ENCODE results near the gene SMU1.
A peak's percentile ranks its signal among the peaks of the same experiment; 100 is the strongest.

Gene SMU1

DNA sequence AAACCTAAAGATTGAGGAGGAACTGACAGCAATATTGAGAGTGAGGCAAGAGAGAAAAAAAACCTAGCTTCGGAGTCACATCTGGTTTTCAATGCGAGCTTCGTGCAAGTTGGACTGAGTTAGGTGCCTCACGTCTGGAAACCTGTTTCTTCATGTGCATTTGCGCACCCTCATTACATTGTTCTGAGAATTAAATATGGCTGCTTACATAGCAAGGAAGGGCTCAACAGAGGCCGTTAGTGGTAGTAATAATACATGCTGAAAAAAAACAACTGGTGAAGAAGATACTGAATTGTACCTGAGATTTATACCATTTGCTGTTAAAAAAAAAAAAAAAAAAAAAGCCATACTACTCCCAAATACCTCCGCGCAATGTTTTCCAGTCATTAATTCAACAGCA lies 32.8 kb downstream of the SMU1 start:
- no peak for DNase-seq

- no peak for DNase-seq
Measured at GRCh38 chr9:33042473-33042872, 34.0 kb downstream of the SMU1 start.

GRCh38 chr9:33041432-33042188 lies 34.9 kb downstream of the SMU1 start:
- DNase-seq, result no peak

DNA sequence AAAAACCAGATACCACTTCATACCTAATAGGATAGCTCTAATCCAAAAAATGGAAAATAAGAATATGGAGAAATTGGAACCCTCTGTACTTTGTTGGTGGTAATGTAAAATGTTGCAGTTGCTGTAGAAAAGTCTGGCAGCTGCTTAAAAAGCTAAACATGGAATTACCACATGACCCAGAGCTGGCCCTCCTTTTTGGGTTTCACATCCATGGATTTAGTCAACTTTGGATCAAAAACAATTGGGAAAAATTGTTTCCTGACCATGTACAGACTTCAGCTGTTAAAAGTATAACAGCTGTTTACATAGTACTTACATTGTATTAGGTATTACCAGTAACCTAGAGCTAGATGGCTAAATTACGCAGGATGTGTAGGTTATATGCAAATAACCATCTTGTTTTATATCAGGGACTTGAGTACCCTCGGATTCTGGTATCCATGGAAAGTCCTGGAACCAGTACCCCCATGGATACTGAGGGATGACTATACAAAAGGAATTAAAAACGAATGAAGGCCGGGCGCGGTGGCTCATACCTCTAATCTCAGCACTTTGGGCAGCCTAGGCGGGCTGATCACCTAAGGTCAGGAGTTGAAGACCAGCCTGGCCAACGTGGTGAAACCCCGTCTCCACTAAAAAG lies 35.6 kb downstream of the SMU1 start:
- no peak for DNase-seq

DNA sequence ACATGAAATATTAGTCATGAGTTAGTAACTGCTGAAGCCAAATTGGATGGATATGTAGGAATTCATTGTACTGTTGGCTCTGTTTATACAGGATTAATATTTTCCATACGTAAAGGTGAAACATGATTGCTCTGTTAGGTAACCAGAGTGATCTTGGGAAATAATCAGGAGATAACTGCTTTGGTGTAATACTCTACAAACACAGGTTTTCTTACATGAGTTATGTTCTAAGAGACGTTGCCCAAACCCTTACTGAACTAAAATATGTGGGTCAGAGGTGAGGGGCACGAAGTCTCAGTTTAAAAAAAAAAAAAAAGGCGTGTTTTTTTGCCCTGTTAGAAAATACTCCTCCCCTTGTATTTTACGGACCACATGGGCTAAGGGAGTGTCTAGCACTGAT lies 43.6 kb downstream of the SMU1 start:
- DNase-seq, result no peak

DNA sequence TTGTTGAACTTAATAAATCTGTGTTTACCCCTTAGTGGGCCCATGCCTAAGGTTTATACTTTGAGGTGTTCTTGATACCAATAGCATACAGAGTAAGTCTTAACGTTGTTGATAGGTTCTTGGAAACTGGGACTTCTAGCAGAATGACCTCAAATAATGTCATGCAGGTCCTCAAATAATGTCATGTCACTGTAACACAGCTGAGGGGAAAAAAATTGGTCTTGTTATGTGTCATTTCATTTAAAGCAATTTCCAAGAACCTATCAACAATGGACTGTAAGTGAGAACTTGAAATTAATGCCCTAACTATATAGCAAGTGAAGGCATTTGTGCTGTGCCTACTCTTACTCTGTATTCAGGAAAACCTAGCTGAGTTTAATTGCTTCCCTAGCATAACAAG lies 44.2 kb downstream of the SMU1 start:
- DNase-seq, result no peak

DNA sequence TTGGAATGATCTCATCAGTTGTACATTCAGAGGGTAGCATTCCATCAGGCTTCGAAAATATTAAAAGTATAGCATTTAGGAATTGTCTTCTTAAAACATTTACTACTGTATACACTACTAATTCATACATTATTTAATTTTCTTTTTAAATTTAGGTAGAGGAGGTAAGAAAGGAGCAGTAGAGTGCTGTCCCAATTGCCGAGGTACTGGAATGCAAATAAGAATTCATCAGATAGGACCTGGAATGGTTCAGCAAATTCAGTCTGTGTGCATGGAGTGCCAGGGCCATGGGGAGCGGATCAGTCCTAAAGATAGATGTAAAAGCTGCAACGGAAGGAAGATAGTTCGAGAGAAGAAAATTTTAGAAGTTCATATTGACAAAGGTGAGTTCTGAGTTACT lies 46.2 kb downstream of the SMU1 start:
- DNase-seq, result no peak

DNA sequence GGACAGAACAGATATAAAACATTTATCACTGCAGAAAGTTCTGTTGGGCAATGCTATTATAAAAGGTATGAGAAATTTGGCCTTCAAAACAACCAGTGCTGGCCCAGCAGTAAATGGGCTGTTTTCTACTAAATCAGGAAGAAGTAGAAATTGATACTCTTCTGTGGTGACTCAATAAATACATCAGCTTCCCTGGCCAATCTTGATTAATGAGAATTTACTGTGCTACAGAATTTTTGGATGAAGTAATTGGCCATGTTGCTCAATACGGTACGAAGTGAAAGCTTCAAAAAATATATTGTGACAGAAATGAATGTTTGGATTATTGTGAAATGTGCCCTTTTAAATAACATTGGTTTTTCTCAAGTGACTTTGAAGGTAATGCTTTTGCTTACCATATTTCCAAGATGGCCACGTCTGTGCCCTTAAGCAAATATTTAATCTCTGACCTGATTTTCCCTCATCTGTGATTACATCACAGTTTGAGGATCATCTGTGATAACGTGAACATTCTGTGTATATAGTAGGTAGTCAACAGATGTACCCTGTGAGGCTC lies 47.2 kb downstream of the SMU1 start:
- no peak for DNase-seq

GRCh38 chr9:33025572-33026342 lies 50.7 kb downstream of the SMU1 start:
- peak; percentile 82 for DNase-seq

DNA sequence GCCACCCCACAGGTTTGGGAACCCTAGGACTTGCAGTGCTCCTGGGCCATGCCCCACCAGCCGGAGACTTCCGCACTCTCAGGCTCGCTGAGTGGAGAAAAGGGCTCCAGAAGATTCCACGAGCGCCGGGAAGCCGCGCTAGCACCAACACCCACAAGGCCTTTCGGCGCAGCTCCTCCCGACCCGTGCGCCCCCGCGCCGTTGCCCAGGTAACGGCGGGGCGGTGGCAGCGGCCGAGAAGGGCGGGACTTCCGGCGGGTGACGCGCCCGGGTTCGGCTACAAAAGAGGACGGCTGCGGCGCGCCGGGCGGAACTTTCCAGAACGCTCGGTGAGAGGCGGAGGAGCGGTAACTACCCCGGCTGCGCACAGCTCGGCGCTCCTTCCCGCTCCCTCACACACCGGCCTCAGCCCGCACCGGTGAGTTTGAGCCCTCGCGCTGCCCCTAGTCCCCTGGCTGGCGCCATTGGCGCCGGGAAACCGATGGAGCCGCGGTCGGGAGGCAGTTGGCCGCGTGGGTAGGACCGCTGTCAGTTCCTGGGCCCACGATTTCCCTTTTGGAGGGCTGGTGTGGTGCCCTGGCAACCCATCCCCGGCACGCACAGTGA lies 51.4 kb downstream of the SMU1 start, which contains the start of gene DNAJA1:
Gene DNAJA1 (plus strand): TSS at position 308 of the 606 bp plus-strand sequence. CDS start 1,212 bp downstream, outside the sequence.
- peak; percentile 97 for DNase-seq

DNA sequence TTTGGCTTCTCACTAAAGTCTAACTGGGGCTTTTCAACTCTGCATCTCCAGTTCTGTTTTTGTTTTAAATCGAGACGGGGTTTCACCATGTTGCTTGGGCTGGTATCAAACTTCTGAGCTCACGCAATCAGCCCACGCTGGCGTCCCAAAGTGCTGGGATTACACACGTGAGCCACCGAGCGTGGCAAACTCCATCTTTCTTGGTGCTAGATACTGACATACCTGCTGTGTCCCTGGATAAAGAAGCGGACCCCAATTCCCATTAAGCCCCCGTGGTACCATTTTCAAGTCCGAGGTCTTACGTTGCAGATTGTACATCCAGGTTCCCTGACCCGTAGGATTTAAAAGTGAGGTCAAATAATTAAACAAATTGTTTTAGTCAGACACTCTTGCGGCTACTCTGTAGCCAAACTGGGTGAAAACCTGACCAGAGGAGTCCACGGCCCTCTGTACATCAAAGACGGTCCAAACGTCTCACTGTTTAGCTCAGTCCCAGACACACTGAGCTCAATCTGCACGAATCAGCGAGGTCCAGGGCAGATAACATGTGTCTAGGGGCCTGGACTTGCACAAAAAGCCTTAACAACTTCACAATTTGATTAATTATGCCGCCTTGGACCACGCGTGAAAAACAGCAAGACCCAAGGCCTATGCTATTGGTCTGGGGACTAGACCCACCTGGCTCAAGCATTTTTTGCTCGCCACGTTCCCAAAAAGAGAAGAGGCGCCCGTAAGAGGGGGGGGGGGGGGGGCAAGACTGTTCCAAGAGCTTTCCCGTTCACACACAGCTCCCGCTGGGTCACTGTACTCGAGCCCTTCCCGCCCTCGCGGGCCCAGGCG lies 52.1 kb downstream of the SMU1 start:
- DNase-seq, result no peak

GRCh38 chr9:33023661-33024060 lies 52.8 kb downstream of the SMU1 start:
- no peak for DNase-seq

DNA sequence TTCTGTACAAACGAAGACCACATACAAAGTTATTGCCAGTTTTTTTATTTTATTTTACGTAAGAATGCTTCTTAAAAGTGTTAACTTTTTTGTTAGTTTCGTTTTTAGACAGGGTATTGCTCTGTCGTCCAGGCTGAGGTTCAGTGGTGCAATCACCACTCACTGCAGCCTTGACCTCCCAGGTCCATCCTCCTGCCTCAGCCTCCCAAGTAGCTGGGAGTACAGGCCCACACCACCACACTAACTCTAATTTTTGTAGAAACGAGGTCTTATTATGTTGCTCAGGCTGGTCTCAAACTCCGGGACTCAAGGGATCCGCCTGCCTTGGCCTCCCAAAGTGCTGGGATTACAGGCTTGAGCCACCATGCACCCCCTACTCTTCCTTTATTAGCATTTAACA lies 53.7 kb downstream of the SMU1 start:
- DNase-seq, result no peak

GRCh38 chr9:33022303-33022702 lies 54.2 kb downstream of the SMU1 start:
- no peak for DNase-seq

DNA sequence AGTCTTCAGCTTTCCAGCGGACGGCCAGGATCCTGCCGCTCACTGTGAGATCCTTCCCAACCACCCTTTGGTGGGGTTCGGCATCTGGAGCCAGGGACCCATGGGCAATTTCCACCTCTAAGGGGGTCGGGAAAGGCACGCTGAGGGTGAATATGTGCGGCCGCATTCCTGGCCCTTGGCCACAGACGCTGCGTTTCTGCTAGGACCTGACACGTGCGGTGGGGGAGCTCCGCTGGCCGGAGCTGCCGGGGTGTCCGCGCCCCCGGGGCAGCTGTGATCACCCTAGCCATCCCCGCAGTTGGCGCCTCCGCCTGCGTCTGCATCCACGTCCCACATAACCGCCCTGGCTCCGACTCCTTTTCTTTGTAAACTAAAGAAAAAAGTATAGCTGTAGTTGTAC lies 56.7 kb downstream of the SMU1 start:
- DNase-seq, result no peak

DNA sequence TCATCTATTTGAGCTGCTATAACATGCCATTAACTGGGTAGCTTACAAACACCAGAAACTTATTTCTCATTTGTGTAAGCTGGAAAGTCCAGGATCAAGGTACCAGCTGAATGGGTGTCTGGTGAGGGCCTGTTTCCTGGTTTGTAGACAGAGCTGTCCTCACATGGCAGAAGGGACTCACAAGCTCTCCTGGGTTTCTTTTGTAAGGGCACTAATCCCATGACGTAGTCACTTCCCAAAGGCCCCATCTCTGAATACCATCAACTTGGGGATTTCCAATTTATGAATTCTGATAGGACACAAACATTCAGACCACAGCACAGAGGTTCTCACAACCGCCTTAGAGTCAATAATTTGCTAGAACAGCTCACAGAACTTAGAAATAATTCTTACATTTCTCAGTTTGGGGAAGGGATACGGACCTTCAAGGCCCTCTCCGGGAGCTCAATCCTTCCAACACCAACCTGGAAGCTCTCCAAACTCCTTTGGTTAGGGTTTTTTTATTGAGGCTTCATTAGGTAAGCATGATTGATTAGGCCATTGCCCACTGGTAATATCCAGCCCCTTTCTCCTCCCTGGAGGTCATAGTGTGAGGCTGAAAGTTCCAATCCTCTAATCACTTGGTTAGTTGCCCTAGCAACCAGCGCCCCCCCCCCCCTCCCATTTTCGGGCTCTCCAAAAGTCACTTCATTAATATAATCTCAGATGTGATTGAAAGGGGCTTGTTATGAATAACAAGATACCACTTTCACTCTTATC lies 59.0 kb downstream of the SMU1 start:
- DNase-seq, result no peak

DNA sequence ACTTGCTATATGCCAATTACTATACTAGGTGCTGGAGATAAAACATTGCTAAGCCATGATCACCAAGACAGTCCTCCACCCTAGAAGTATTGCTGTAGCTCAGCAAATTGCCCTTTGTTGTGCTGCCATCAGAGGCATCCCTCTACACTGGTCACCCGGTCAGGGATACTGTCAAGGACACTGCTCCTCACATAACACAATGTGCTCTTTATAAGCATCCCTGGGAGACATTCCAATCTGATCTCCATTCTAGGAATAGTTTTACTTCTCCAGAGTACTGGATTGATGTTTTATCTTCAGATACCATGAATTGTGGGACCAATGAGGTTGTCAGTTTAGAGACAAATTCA lies 61.8 kb downstream of the SMU1 start:
- no peak for DNase-seq

DNA sequence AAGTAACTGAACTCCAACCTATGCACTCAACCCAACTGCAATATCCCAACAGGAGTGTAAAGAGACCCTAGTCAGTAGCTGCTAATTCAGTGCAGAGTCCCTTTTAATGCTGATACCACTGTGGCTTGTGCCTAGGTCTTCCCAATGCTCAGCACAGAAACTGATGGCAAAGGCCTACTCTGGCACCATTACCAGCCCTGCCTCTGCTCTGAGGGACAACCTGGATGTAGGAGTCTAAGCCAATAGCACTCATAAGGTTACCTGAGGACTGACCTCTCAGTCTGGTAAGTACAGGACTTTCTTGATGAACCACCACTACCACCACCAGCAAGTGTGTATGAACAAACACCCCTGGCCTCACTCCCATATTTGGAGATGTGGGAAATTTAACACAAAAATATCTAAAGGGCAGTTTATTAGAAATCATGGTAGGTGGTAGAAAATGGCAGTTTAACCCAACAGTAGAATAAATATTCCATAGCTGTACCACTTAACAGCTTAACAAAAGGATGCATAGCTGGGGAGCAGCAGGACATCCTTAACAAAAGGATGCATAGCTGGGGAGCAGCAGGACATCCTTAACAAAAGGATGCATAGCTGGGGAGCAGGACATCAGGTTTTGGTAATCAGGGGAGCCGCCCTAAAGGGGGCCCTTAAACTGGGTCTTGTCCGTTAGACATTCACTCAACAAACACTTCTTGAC lies 62.4 kb downstream of the SMU1 start:
- no peak for DNase-seq

GRCh38 chr9:33012328-33013069 lies 64.0 kb downstream of the SMU1 start:
- no peak for DNase-seq

- no peak for DNase-seq
Measured at GRCh38 chr9:33011831-33012230, 64.6 kb downstream of the SMU1 start.

All from activated CD4-positive, alpha-beta T cell treated with anti-CD3 and anti-CD28 coated beads, Interleukin-10, Interleukin-2, amounts not matched to agents 100 ng/mL and 50 ng/mL, durations not matched to agents 16 hours and 8 hours (primary cell).